Right lobe of liver (tissue), 6 donors: ENCODE results near the gene CTU2. TPM values are rescaled to one million over a fixed set of nuclear protein-coding genes. Genes with fewer than 3 reads are reported as not detected.
A peak's percentile ranks its signal among the peaks of the same experiment; 100 is the strongest.

Experiments
- ATAC-seq, 4 donors: fragments of 200-7000 bp; cut with Tn5 transposase; one replicate each; pipeline ENCODE4 v1.9.1; 2020; ENCODE audit warnings: mild to moderate bottlenecking in 4 of 4, moderate library complexity in 4 of 4
- DNase-seq, 3 donors: peaks; one replicate each; pipeline ENCODE4 v3.0.0-alpha.2; 2020
- H3K27ac ChIP-seq, 3 donors: fragments of 200-600 bp; one replicate each; pipeline ENCODE4 v1.8.0; 2022
- H3K27me3 ChIP-seq, 2 donors: fragments of 200-600 bp; one replicate each; pipeline ENCODE4 v1.8.0; 2022
- H3K36me3 ChIP-seq, 4 donors: fragments of 200-600 bp; sonication (generic) in 1 of 4; one replicate each; pipeline versions ENCODE4 v1.5.1 to v1.8.0; 2017 to 2022; ENCODE audit warnings: control low read depth in 1 of 4
- H3K4me1 ChIP-seq, 4 donors: fragments of 200-600 bp; sonication (generic) in 1 of 4; one replicate each; pipeline versions ENCODE4 v1.5.1 to v1.8.0; 2017 to 2022; ENCODE audit warnings: control low read depth in 1 of 4
- H3K4me3 ChIP-seq, 3 donors: fragments of 200-600 bp; one replicate each; pipeline ENCODE4 v1.8.0; 2022
- H3K9me3 ChIP-seq, 4 donors: fragments of 200-600 bp; sonication (generic) in 1 of 4; one replicate each; pipeline versions ENCODE4 v1.5.1 to v1.8.0; 2017 to 2022; ENCODE audit warnings: control low read depth in 1 of 4
- CTCF ChIP-seq, 4 donors: fragments of 200-600 bp in 3 of 4; fragments of 450-650 bp in 1 of 4; IDR thresholded peaks; one replicate each; pipeline versions ENCODE4 v1.5.1 to v1.8.0; 2016 to 2022; ENCODE audit warnings: antibody characterized with exemption in 4 of 4, mild to moderate bottlenecking in 2 of 4
- POLR2A ChIP-seq: fragments of 450-650 bp; IDR thresholded peaks from one replicate; pipeline ENCODE4 v1.6.1; 2017; ENCODE audit warnings: antibody characterized with exemption, mild to moderate bottlenecking
- WGBS: methylation state at CpG from one replicate; pipeline ENCODE4 v1.1.6; 2018; ENCODE audit warnings: low coverage, low lambda C conversion rate; ENCODE audit not compliant: insufficient coverage; ENCODE audit errors: missing lambda C conversion rate; 5-methylcytosine and 5-hydroxymethylcytosine counted together
- intact Hi-C, 2 donors: fragments of 100-400 bp; cut with DNase I; formaldehyde crosslinking; loops; one replicate each; pipeline versions ENCODE4 v1.11.2 to v1.14.1; 2022
- total RNA-seq, 6 experiments: library from RNA; depleted of rRNA in 2 of 6; stranded (reverse); fragments of >200 nt in 2 of 6; fragmentation: NEBNext Ultra II Directional in 3 of 6; extraction: Animal tissue kit (Norgen Biotek cat#: 25700) in 3 of 6; gene quantifications; one replicate each; pipeline versions ENCODE4 v1.1.0 to v1.2.4, GENCODE V29; 2016 to 2023
- donor health status: DM: no; HTN: yes; CAD: no.
- donor health status: DM: no; HTN: no; CAD: no.
- donor health status: DM: no; HTN: no; CAD: no.
- donor health status: DM: no; HTN: yes; CAD: no.
- donor health status: DM: no; HTN: yes; CAD: no.

CTU2 gene
- total RNA-seq, 6 experiments from 2014 or later = 5.0 to 9.5 (median 8.2) TPM

DNA sequence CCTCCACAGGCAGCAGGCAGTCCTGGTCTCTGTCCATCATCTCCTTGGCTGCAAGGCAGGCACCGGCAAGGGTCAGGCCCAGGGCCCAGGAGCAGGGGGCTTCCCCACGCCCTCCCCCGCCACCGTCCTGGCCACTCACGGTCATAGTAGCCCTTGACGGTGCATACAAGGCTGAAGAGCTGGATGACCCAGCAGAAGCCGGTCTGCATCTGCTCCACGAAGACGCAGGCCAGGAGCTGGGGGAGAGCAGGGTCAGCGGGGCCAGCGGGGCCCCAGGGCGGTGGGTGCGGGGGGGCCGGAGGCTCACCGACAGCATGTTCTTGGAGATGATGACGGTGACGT is 20.1 kb downstream of the CTU2 start:
- no peak for DNase-seq
- Histone ChIP-seq H3K36me3 (peaks cover 0 to 63% (median 26%) of the 10 kb centered on the region in 4 donors), H3K4me1 (no peaks in the 10 kb centered on the region), H3K27me3 (no peaks in the 10 kb centered on the region), H3K9me3 (no peaks in the 10 kb centered on the region), H3K4me3 (no peak overlapping the region), H3K27ac (no peak overlapping the region)
- ATAC-seq = no peak
- no CpG with 5 or more reads among the region's 17 CpGs for WGBS
- no peak for TF ChIP-seq CTCF (IDR thresholded peaks at IDR 0.05)
- no peak for TF ChIP-seq POLR2A
- intact Hi-C loops = no loop called here

- Histone ChIP-seq H3K9me3 (no peaks in the 10 kb centered on the region), H3K27ac (no peak overlapping the region), H3K4me1 (no peaks in the 10 kb centered on the region), H3K4me3 (no peak overlapping the region), H3K36me3 (peaks cover 0 to 58% (median 26%) of the 10 kb centered on the region in 4 donors), H3K27me3 (no peaks in the 10 kb centered on the region)
- DNase-seq (no peak), ATAC-seq (no peak)
- intact Hi-C loops = no loop called here
- TF ChIP-seq CTCF (IDR thresholded peaks at IDR 0.05) (no peak), POLR2A (no peak)
- WGBS = no CpG with 5 or more reads among the region's 28 CpGs
Measured at GRCh38 chr16:88726981-88727380, 20.7 kb downstream of the CTU2 start.

DNA sequence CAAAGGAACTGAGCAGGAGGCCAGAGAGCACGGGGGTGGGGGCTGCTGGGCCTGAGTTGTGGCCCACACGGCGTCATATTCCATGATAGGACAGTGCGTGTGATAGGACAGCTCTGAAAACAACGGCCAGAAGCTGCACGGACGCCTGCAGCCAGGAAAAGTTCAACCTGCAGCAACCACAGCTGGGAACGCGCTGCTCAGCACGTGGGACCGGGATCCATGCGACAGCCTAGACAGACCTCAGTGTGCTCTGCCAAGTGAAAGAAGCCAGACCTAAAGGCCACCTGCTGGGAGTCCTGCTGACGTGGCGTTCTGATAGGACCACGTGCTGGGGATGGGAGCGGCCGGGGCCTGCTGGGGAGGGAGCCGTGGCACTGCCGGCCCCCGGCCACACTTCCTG is 21.6 kb downstream of the CTU2 start:
- 33% methylated on average over 1 of the region's 20 CpGs for WGBS
- peaks cover 0 to 49% (median 26%) of the 10 kb centered on the region in 4 donors for H3K36me3 ChIP-seq
- TF ChIP-seq POLR2A = no peak
- no peaks in the 10 kb centered on the region for H3K4me1 ChIP-seq
- H3K9me3 ChIP-seq = no peaks in the 10 kb centered on the region
- H3K27me3 ChIP-seq = no peaks in the 10 kb centered on the region
- H3K27ac ChIP-seq = no peak overlapping the region
- DNase-seq (no peak), ATAC-seq (no peak)
- intact Hi-C loops = no loop called here
- no peak overlapping the region for H3K4me3 ChIP-seq

GRCh38 chr16:88730632-88731607 is 24.6 kb downstream of the CTU2 start:
- Histone ChIP-seq H3K36me3 (peaks cover 0 to 46% (median 17%) of the 10 kb centered on the region in 4 donors), H3K4me3 (no peak overlapping the region), H3K4me1 (no peaks in the 10 kb centered on the region), H3K27me3 (no peaks in the 10 kb centered on the region), H3K27ac (no peak overlapping the region), H3K9me3 (no peaks in the 10 kb centered on the region)
- whole genome bisulfite sequencing = 88% methylated on average over 15 of the region's 34 CpGs
- ATAC-seq (no peak), DNase-seq (no peak)
- TF ChIP-seq POLR2A (no peak), CTCF (IDR thresholded peaks at IDR 0.05) (no peak)
- intact Hi-C loops = no loop called here

DNA sequence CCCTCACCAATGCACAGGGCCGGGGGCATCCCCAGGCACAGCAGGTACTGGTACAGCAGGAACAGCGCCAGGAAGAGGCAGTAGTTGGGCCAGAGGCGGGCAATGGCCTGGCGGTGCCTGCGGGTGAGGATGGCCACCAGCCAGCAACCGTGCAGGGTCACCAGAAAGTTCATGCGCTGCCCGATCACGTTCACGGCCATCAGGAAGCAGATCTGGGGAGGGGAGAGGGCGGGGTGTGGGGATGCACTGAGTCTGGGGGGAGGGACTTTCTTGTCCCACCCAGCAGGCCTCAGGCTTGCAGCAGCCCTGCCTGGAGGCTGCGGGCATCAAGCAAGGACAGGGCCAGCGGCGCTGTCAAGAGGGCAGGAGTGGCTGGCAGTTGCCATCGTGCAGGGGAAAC is 25.4 kb downstream of the CTU2 start:
- no peaks in the 10 kb centered on the region for H3K4me1 ChIP-seq
- peaks cover 0 to 41% (median 11%) of the 10 kb centered on the region in 4 donors for H3K36me3 ChIP-seq
- WGBS = 39% methylated on average over 11 of the region's 15 CpGs
- intact Hi-C loops = no loop called here
- H3K9me3 ChIP-seq = no peaks in the 10 kb centered on the region
- ATAC-seq (peak; percentile 19 to 73 (median 36)), DNase-seq (peak in 2 of 3 donors; percentile 75 to 77)
- H3K27me3 ChIP-seq = no peaks in the 10 kb centered on the region
- TF ChIP-seq POLR2A (no peak), CTCF (IDR thresholded peaks at IDR 0.05) (no peak)
- no peak overlapping the region for H3K27ac ChIP-seq
- no peak overlapping the region for H3K4me3 ChIP-seq
